ENCODE results near the gene B3GALT5.

The B3GALT5 gene

DNA sequence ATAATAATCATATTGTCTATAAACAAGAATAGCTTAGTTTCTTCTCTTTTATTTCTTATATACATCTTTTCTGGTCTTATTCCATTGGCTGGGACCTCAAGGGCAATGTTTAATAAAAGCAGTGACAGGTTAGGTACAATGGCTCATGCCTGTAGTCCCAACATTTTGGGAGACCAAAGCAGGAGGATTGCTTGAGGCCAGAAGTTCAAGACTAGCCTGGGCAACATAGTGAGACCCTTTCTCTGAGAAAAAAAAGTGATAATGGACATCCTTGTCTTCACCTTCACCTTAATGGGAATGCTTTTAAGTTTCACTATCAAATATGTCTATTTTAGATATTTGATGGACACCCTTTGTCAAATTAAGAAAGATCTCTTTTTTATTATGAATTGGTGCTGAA, 8.1 kb downstream of the B3GALT5 start:
- TF ChIP-seq, protein P1, sequence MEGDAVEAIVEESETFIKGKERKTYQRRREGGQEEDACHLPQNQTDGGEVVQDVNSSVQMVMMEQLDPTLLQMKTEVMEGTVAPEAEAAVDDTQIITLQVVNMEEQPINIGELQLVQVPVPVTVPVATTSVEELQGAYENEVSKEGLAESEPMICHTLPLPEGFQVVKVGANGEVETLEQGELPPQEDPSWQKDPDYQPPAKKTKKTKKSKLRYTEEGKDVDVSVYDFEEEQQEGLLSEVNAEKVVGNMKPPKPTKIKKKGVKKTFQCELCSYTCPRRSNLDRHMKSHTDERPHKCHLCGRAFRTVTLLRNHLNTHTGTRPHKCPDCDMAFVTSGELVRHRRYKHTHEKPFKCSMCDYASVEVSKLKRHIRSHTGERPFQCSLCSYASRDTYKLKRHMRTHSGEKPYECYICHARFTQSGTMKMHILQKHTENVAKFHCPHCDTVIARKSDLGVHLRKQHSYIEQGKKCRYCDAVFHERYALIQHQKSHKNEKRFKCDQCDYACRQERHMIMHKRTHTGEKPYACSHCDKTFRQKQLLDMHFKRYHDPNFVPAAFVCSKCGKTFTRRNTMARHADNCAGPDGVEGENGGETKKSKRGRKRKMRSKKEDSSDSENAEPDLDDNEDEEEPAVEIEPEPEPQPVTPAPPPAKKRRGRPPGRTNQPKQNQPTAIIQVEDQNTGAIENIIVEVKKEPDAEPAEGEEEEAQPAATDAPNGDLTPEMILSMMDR (IDR thresholded peaks at IDR 0.05; ENCODE audit: low read depth, low read length, missing control alignments), result no peak
- no peak overlapping the region for H3K4me3 ChIP-seq (ENCODE audit: low read depth, low read length)
- DNase-seq (ENCODE audit: low read depth), result no peak

DNA sequence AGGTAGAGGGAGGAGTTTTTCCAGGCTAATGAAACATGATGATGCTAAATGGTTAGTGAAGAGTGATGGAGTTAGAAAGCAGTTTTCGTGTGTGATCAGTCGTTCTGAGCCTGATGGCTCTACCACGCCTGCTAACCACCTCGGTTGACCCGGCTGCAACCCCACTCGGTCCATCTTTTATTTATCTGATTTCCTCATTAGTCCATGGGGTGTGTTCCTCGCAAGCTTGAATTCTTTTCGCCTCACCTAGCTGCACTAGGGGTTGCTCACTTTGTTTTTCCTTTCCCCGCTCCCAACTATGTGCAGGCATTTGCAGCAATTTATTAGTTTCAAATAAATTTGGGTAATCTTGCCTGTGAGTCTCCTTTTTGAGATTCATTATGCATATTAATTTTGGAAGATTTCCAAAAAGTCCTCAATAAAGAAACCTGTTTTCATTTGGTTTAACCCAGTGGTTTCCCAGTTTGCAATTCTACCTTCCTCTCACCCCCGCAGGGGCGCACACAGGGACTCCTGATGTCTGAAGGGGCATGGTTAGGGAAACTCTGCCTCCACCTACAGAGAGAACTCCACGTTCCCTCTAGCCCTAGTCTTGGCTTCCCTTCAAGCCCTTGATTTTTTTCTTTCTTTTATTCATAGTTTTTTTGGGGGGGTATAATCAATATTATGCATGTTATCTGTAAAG, 12.6 kb downstream of the B3GALT5 start:
- TF ChIP-seq, protein P1 (IDR thresholded peaks at IDR 0.05; ENCODE audit: low read depth, low read length, missing control alignments), result no peak
- DNase-seq (ENCODE audit: low read depth), result no peak
- H3K4me3 ChIP-seq (ENCODE audit: low read depth, low read length), result no peak overlapping the region

DNA sequence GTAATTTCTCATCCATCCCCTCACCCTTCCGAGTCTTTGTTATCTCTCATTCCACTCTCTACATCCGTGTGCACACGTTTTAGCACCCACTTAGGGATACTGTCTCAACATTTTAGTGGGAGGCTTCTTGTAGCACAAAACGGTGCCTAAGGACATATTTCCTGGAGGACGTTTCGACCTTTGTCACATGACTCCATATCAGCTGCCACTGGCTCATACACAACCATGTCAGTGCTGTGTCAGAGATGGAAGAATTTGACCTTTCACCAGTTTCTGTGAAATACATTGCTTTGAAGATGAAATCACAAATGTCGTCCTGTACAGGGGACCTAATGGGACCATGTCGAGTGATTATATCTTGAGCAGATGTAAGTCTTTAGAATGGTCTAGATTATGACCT, 15.6 kb downstream of the B3GALT5 start:
- H3K4me3 ChIP-seq (ENCODE audit: low read depth, low read length), result no peak overlapping the region
- TF ChIP-seq, protein P1 (IDR thresholded peaks at IDR 0.05; ENCODE audit: low read depth, low read length, missing control alignments), result no peak
- no peak for DNase-seq (ENCODE audit: low read depth)

GRCh38 chr21:39630191-39630591, 17.5 kb downstream of the B3GALT5 start:
- no peak overlapping the region for H3K4me3 ChIP-seq (ENCODE audit: low read depth, low read length)
- DNase-seq (ENCODE audit: low read depth), result no peak
- TF ChIP-seq, protein P1 (IDR thresholded peaks at IDR 0.05; ENCODE audit: low read depth, low read length, missing control alignments), result no peak

GRCh38 chr21:39630827-39631226, 18.1 kb downstream of the B3GALT5 start:
- DNase-seq (ENCODE audit: low read depth), result no peak
- no peak overlapping the region for H3K4me3 ChIP-seq (ENCODE audit: low read depth, low read length)
- TF ChIP-seq, protein P1 (IDR thresholded peaks at IDR 0.05; ENCODE audit: low read depth, low read length, missing control alignments), result no peak

DNA sequence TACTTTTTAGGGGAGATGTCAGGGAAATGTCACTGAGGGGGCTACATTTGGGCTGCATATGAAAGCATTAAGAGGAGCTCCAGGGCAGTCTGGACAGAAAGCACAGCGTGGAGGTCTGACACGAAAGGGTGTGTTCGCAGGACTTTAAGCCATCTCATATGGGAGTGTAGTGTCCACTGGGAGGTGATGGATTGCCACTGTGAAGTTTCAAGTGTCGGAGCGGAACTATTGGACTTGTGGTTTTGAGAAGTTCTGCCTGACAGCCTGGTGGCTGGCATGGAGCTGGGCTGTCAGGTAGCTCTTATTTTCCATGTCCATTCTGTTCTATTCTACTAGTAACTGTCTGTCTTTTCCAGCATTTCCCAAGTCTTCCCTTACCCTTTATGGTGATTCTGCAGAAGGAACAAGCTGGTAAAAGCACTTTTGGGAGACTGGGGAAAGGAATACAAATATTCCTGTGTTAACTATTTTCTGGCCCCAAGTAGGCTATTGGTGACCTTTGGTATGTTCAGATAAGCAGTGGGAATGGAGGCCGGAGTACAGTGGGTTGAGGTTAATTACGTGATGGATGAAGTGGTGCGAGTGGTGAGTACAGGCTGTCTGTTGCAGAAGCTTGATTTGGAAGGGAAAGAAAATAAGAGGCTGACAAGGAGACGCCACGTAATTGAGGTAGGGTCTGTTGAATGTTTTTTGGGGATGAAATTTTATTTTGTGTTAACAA, 19.3 kb downstream of the B3GALT5 start:
- H3K4me3 ChIP-seq (ENCODE audit: low read depth, low read length), result no peak overlapping the region
- TF ChIP-seq, protein P1 (IDR thresholded peaks at IDR 0.05; ENCODE audit: low read depth, low read length, missing control alignments), result no peak
- no peak for DNase-seq (ENCODE audit: low read depth)
